ENCODE results near the gene WIZ. TPM values are rescaled to one million over a fixed set of nuclear protein-coding genes. Genes with fewer than 3 reads are reported as not detected.
"Not testable (repeated sequence)": the region's sequence is repeated elsewhere in the genome, so short reads cannot be mapped to it uniquely, and the experiment has no call there.

The WIZ gene
- total and polyA plus RNA-seq, 4 donors: 8.0 to 41.4 (median 30.7) TPM

- Histone ChIP-seq H3K27me3 (ENCODE audit: control insufficient read depth in 1 of 2, insufficient read depth in 2 of 2, low read length in 1 of 2) (no peaks in the 10 kb centered on the region), H3K4me1 (ENCODE audit: control insufficient read depth in 1 of 2, insufficient read depth in 2 of 2, low read length in 2 of 2) (peaks cover 0 to 9% of the 10 kb centered on the region in 2 donors), H3K4me3 (ENCODE audit: low read length in 2 of 2) (no peak overlapping the region), H3K36me3 (ENCODE audit: control insufficient read depth in 1 of 2, insufficient read depth in 2 of 2, low read length in 1 of 2) (peaks cover 0 to 2% of the 10 kb centered on the region in 2 donors), H3K9me3 (ENCODE audit: control insufficient read depth, low read length) (no peaks in the 10 kb centered on the region), H3K27ac (ENCODE audit: low read depth in 1 of 2, low read length in 2 of 2) (peak overlapping the region in 1 of 2 donors; percentile 45)
- WGBS, 2 donors: 21 to 36% methylated on average over 4 of the region's 4 CpGs
- no peak for DNase-seq
- intact Hi-C loops (cut with DNase I): no loop called here
- ATAC-seq (ENCODE audit: low FRiP score): no peak
These were observed 36.9 kb downstream of the WIZ start for GRCh38 chr19:15412832-15413231.

GRCh38 chr19:15411351-15411750 is 38.4 kb downstream of the WIZ start:
- H3K4me1 ChIP-seq (ENCODE audit: control insufficient read depth in 1 of 2, insufficient read depth in 2 of 2, low read length in 2 of 2); H3K9me3 ChIP-seq (ENCODE audit: control insufficient read depth, low read length); H3K4me3 ChIP-seq (ENCODE audit: low read length in 2 of 2); ATAC-seq (ENCODE audit: low FRiP score); H3K27ac ChIP-seq (ENCODE audit: low read depth in 1 of 2, low read length in 2 of 2); H3K27me3 ChIP-seq (ENCODE audit: control insufficient read depth in 1 of 2, insufficient read depth in 2 of 2, low read length in 1 of 2); H3K36me3 ChIP-seq (ENCODE audit: control insufficient read depth in 1 of 2, insufficient read depth in 2 of 2, low read length in 1 of 2); intact Hi-C loops (cut with DNase I): not testable (repeated sequence)
- DNase-seq: peak; percentile 15 to 46
- WGBS, 2 donors: 74 to 86% methylated on average over 2 of the region's 2 CpGs

- no peak for DNase-seq
- no peaks in the 10 kb centered on the region for H3K9me3 ChIP-seq (ENCODE audit: control insufficient read depth, low read length)
- no peak overlapping the region for H3K4me3 ChIP-seq (ENCODE audit: low read length in 2 of 2)
- no peak for ATAC-seq (ENCODE audit: low FRiP score)
- WGBS, 2 donors: 30 to 35% methylated on average over 3 of the region's 3 CpGs
- H3K4me1 ChIP-seq (ENCODE audit: control insufficient read depth in 1 of 2, insufficient read depth in 2 of 2, low read length in 2 of 2): peaks cover 5 to 6% of the 10 kb centered on the region in 2 donors
- no peaks in the 10 kb centered on the region for H3K27me3 ChIP-seq (ENCODE audit: control insufficient read depth in 1 of 2, insufficient read depth in 2 of 2, low read length in 1 of 2)
- peaks cover 0 to 4% of the 10 kb centered on the region in 2 donors for H3K36me3 ChIP-seq (ENCODE audit: control insufficient read depth in 1 of 2, insufficient read depth in 2 of 2, low read length in 1 of 2)
- H3K27ac ChIP-seq (ENCODE audit: low read depth in 1 of 2, low read length in 2 of 2): peak overlapping the region in 1 of 2 donors; percentile 39
- intact Hi-C loops (cut with DNase I): no loop called here
These were observed 45.0 kb downstream of the WIZ start for GRCh38 chr19:15404780-15405211.

- Histone ChIP-seq H3K4me3 (ENCODE audit: low read length in 2 of 2) (no peak overlapping the region), H3K4me1 (ENCODE audit: control insufficient read depth in 1 of 2, insufficient read depth in 2 of 2, low read length in 2 of 2) (peaks cover 1 to 6% of the 10 kb centered on the region in 2 donors), H3K27me3 (ENCODE audit: control insufficient read depth in 1 of 2, insufficient read depth in 2 of 2, low read length in 1 of 2) (no peaks in the 10 kb centered on the region), H3K9me3 (ENCODE audit: control insufficient read depth, low read length) (no peaks in the 10 kb centered on the region), H3K27ac (ENCODE audit: low read depth in 1 of 2, low read length in 2 of 2) (peak overlapping the region in 1 of 2 donors; percentile 41), H3K36me3 (ENCODE audit: control insufficient read depth in 1 of 2, insufficient read depth in 2 of 2, low read length in 1 of 2) (peaks cover 0 to 2% of the 10 kb centered on the region in 2 donors)
- intact Hi-C loops (cut with DNase I): no loop called here
- ATAC-seq (ENCODE audit: low FRiP score) (peak; percentile 58), DNase-seq (no peak)
- 26 to 31% methylated on average over 7 of the region's 7 CpGs for WGBS, 2 donors
These were observed 45.5 kb downstream of the WIZ start for GRCh38 chr19:15404097-15404779.

GRCh38 chr19:15403151-15403531 is 46.6 kb downstream of the WIZ start:
- peaks cover 0 to 8% of the 10 kb centered on the region in 2 donors for H3K36me3 ChIP-seq (ENCODE audit: control insufficient read depth in 1 of 2, insufficient read depth in 2 of 2, low read length in 1 of 2)
- no peak overlapping the region for H3K4me3 ChIP-seq (ENCODE audit: low read length in 2 of 2)
- intact Hi-C loops (cut with DNase I): no loop called here
- H3K4me1 ChIP-seq (ENCODE audit: control insufficient read depth in 1 of 2, insufficient read depth in 2 of 2, low read length in 2 of 2): peaks cover 1 to 6% of the 10 kb centered on the region in 2 donors
- no peaks in the 10 kb centered on the region for H3K9me3 ChIP-seq (ENCODE audit: control insufficient read depth, low read length)
- 84% methylated on average over 10 of the region's 10 CpGs for WGBS, 2 donors
- DNase-seq (no peak), ATAC-seq (ENCODE audit: low FRiP score) (no peak)
- H3K27me3 ChIP-seq (ENCODE audit: control insufficient read depth in 1 of 2, insufficient read depth in 2 of 2, low read length in 1 of 2): no peaks in the 10 kb centered on the region
- H3K27ac ChIP-seq (ENCODE audit: low read depth in 1 of 2, low read length in 2 of 2): no peak overlapping the region

GRCh38 chr19:15402411-15403150 is 47.2 kb downstream of the WIZ start:
- ATAC-seq (ENCODE audit: low FRiP score): no peak
- H3K4me3 ChIP-seq (ENCODE audit: low read length in 2 of 2): no peak overlapping the region
- peaks cover 1 to 6% of the 10 kb centered on the region in 2 donors for H3K4me1 ChIP-seq (ENCODE audit: control insufficient read depth in 1 of 2, insufficient read depth in 2 of 2, low read length in 2 of 2)
- H3K9me3 ChIP-seq (ENCODE audit: control insufficient read depth, low read length): no peaks in the 10 kb centered on the region
- WGBS, 2 donors: 61 to 62% methylated on average over 15 of the region's 15 CpGs
- no peaks in the 10 kb centered on the region for H3K27me3 ChIP-seq (ENCODE audit: control insufficient read depth in 1 of 2, insufficient read depth in 2 of 2, low read length in 1 of 2)
- H3K36me3 ChIP-seq (ENCODE audit: control insufficient read depth in 1 of 2, insufficient read depth in 2 of 2, low read length in 1 of 2): peaks cover 0 to 12% of the 10 kb centered on the region in 2 donors
- intact Hi-C loops (cut with DNase I): no loop called here
- no peak overlapping the region for H3K27ac ChIP-seq (ENCODE audit: low read depth in 1 of 2, low read length in 2 of 2)
- no peak for DNase-seq

GRCh38 chr19:15401397-15401710 is 48.4 kb downstream of the WIZ start:
- H3K36me3 ChIP-seq (ENCODE audit: control insufficient read depth in 1 of 2, insufficient read depth in 2 of 2, low read length in 1 of 2): peaks cover 0 to 20% of the 10 kb centered on the region in 2 donors
- no peak for ATAC-seq (ENCODE audit: low FRiP score)
- H3K27ac ChIP-seq (ENCODE audit: low read depth in 1 of 2, low read length in 2 of 2): no peak overlapping the region
- intact Hi-C loops (cut with DNase I): no loop called here
- no peak overlapping the region for H3K4me3 ChIP-seq (ENCODE audit: low read length in 2 of 2)
- no peaks in the 10 kb centered on the region for H3K27me3 ChIP-seq (ENCODE audit: control insufficient read depth in 1 of 2, insufficient read depth in 2 of 2, low read length in 1 of 2)
- H3K4me1 ChIP-seq (ENCODE audit: control insufficient read depth in 1 of 2, insufficient read depth in 2 of 2, low read length in 2 of 2): peaks cover 1 to 6% of the 10 kb centered on the region in 2 donors
- no peak for DNase-seq
- H3K9me3 ChIP-seq (ENCODE audit: control insufficient read depth, low read length): no peaks in the 10 kb centered on the region
- 92 to 93% methylated on average over 17 of the region's 17 CpGs for WGBS, 2 donors

- DNase-seq: peak in 1 of 2 donors; percentile 70
- Histone ChIP-seq H3K36me3 (ENCODE audit: control insufficient read depth in 1 of 2, insufficient read depth in 2 of 2, low read length in 1 of 2) (peaks cover 0 to 24% of the 10 kb centered on the region in 2 donors), H3K27ac (ENCODE audit: low read depth in 1 of 2, low read length in 2 of 2) (no peak overlapping the region), H3K4me3 (ENCODE audit: low read length in 2 of 2) (no peak overlapping the region), H3K4me1 (ENCODE audit: control insufficient read depth in 1 of 2, insufficient read depth in 2 of 2, low read length in 2 of 2) (peaks cover 1 to 6% of the 10 kb centered on the region in 2 donors), H3K9me3 (ENCODE audit: control insufficient read depth, low read length) (no peaks in the 10 kb centered on the region), H3K27me3 (ENCODE audit: control insufficient read depth in 1 of 2, insufficient read depth in 2 of 2, low read length in 1 of 2) (no peaks in the 10 kb centered on the region)
- ATAC-seq (ENCODE audit: low FRiP score): no peak
- 81 to 83% methylated on average over 29 of the region's 29 CpGs for WGBS, 2 donors
- intact Hi-C loops (cut with DNase I): no loop called here
These were observed 49.0 kb downstream of the WIZ start for GRCh38 chr19:15400521-15401396.

Measured in aorta (tissue), 5 donors.